OCI-LY7 (cell line): ENCODE measurements around the gene TPMT. TPM values are rescaled to one million over a fixed set of nuclear protein-coding genes. Genes with fewer than 3 reads are reported as not detected.

Source experiments
- BruUV-seq: library from RNA; stranded (reverse); fragments of 400-500 nt; replicated peaks from 2 replicates; lab custom pipeline; 2021; lab: Mats Ljungman, UMichigan
- CTCF ChIA-PET: fragments of 300-600 bp; sonication (Branson Sonifier 250); formaldehyde crosslinking; loops from one replicate; lab custom pipeline; 2022; ENCODE audit warnings: antibody characterized with exemption; ENCODE audit not compliant: unreplicated experiment; lab: Charles Lee
- POLR2A ChIA-PET: fragments of 300-600 bp; sonication (Branson Sonifier 250); formaldehyde crosslinking; loops from one replicate; lab custom pipeline; 2022; ENCODE audit warnings: antibody characterized with exemption; lab: Charles Lee
- DNase-seq: peaks from one replicate; pipeline ENCODE4 v3.0.0-alpha.2; 2015; ENCODE audit warnings: low spot score
- H2AFZ ChIP-seq: fragments of 200-600 bp; sonication (generic), shearing (Covaris generic); 2 replicates; pipeline ENCODE4 v1.6.1; 2014; ENCODE audit warnings: mild to moderate bottlenecking, antibody characterized with exemption, low read length, moderate library complexity
- H3K27ac ChIP-seq: fragments of 200-600 bp; sonication (generic); 2 replicates; pipeline ENCODE4 v1.5.1; 2014; ENCODE audit warnings: mixed run types, low read depth, mild to moderate bottlenecking, moderate library complexity, low read length, inconsistent platforms; ENCODE audit not compliant: poor library complexity, severe bottlenecking
- H3K36me3 ChIP-seq: fragments of 200-600 bp; sonication (generic); 2 replicates; pipeline ENCODE4 v1.6.1; 2014; ENCODE audit warnings: mild to moderate bottlenecking, antibody characterized with exemption, low read length, moderate library complexity, mixed read lengths; ENCODE audit not compliant: insufficient read depth
- H3K4me1 ChIP-seq: fragments of 200-600 bp; sonication (generic); 2 replicates; pipeline ENCODE4 v1.5.1; 2014; ENCODE audit warnings: mild to moderate bottlenecking, low read length; ENCODE audit not compliant: insufficient read depth, poor library complexity, severe bottlenecking
- H3K4me2 ChIP-seq: fragments of 200-600 bp; sonication (generic); 2 replicates; pipeline ENCODE4 v1.6.1; 2014; ENCODE audit warnings: mild to moderate bottlenecking, low read length
- H3K4me3 ChIP-seq: fragments of 200-600 bp; sonication (generic); 2 replicates; pipeline ENCODE4 v1.5.1; 2014; ENCODE audit warnings: mild to moderate bottlenecking, low read depth, low read length; ENCODE audit not compliant: poor library complexity, severe bottlenecking
- H3K79me2 ChIP-seq: fragments of 200-600 bp; sonication (generic); 2 replicates; pipeline ENCODE4 v1.6.1; 2016; ENCODE audit warnings: low read depth, mild to moderate bottlenecking, low read length, moderate library complexity, mixed read lengths; ENCODE audit not compliant: insufficient read depth
- H3K9me2 ChIP-seq: fragments of 200-600 bp; sonication (generic); 2 replicates; pipeline ENCODE4 v1.6.1; 2016; ENCODE audit warnings: mild to moderate bottlenecking, low read length, mixed read lengths; ENCODE audit not compliant: insufficient read depth
- H3K9me3 ChIP-seq: fragments of 200-600 bp; sonication (generic); 2 replicates; pipeline ENCODE4 v1.6.1; 2014; ENCODE audit warnings: mild to moderate bottlenecking, mixed run types, low read length, mixed read lengths
- H4K20me1 ChIP-seq: fragments of 200-600 bp; sonication (generic); 2 replicates; pipeline ENCODE4 v1.6.1; 2014; ENCODE audit warnings: mild to moderate bottlenecking, antibody characterized with exemption, low read length, moderate library complexity, mixed read lengths; ENCODE audit not compliant: insufficient read depth
- CTCF ChIP-seq: fragments of 200-600 bp; sonication (generic); conservative IDR thresholded peaks from 2 replicates; pipeline ENCODE4 v1.5.1; 2014; ENCODE audit warnings: mild to moderate bottlenecking, antibody characterized with exemption, low read length, moderate library complexity, mixed read lengths
- EZH2phosphoT487 ChIP-seq: fragments of 200-600 bp; sonication (generic); IDR thresholded peaks from 2 replicates; pipeline ENCODE4 v1.6.1; 2018; ENCODE audit warnings: low read depth, borderline replicate concordance, mild to moderate bottlenecking, mixed run types, antibody characterized with exemption, low read length, moderate library complexity, mixed read lengths
- intact Hi-C: fragments of 100-400 bp; cut with micrococcal nuclease; formaldehyde crosslinking; loops from one replicate; pipeline ENCODE4 v1.10.0; 2022; ENCODE audit not compliant: unreplicated experiment
- total RNA-seq, 2 experiments: library from RNA; depleted of rRNA in 1 of 2; stranded (reverse); fragments of >200 nt in 1 of 2; shearing (Covaris generic) in 1 of 2; gene quantifications; 2 replicates each; pipeline ENCODE4 v1.2.3, GENCODE V29; 2014 to 2022

The TPMT gene
- total RNA-seq, 2 experiments from 2014 or later: 6.0 to 8.4 TPM

GRCh38 chr6:18139935-18140621 lies 14.8 kb downstream of the TPMT start:
- Histone ChIP-seq H3K36me3 (peaks cover 42% of the 10 kb centered on the region), H3K79me2 (no peaks in the 10 kb centered on the region), H3K4me3 (no peak overlapping the region), H3K4me2 (no peak overlapping the region), H2AFZ (no peak overlapping the region), H3K9me3 (no peaks in the 10 kb centered on the region), H3K27ac (no peak overlapping the region), H3K9me2 (no peaks in the 10 kb centered on the region), H3K4me1 (no peaks in the 10 kb centered on the region), H4K20me1 (no peaks in the 10 kb centered on the region)
- ChIA-PET POLR2A (interaction anchor here (0.6 to 0.8 kb wide), 2 partner anchors 60 to 327 kb away, joined by 3 to 4 read pairs; no protein-coding TSS in a partner anchor), CTCF (no interaction called here)
- intact Hi-C loops: no loop called here
- no peak for TF ChIP-seq CTCF
- TF ChIP-seq EZH2phosphoT487: no peak
- no TSS peak for BruUV-seq
- DNase-seq: no peak

- TF ChIP-seq CTCF: no peak
- no peak for TF ChIP-seq EZH2phosphoT487
- Histone ChIP-seq H3K4me2 (no peak overlapping the region), H3K9me3 (no peaks in the 10 kb centered on the region), H3K27ac (no peak overlapping the region), H4K20me1 (no peaks in the 10 kb centered on the region), H3K4me1 (no peaks in the 10 kb centered on the region), H3K9me2 (no peaks in the 10 kb centered on the region), H3K4me3 (no peak overlapping the region), H2AFZ (no peak overlapping the region), H3K79me2 (no peaks in the 10 kb centered on the region), H3K36me3 (peaks cover 42% of the 10 kb centered on the region)
- no peak for DNase-seq
- BruUV-seq: no TSS peak
- ChIA-PET POLR2A (interaction anchor here (1.0 kb wide), 1 partner anchor 10 kb away, joined by 4 read pairs; no protein-coding TSS in a partner anchor), CTCF (no interaction called here)
- intact Hi-C loops: no loop called here
Measured at GRCh38 chr6:18138906-18139305, 16.0 kb downstream of the TPMT start.

GRCh38 chr6:18136260-18136659 lies 18.6 kb downstream of the TPMT start:
- H3K9me2 ChIP-seq: no peaks in the 10 kb centered on the region
- no peaks in the 10 kb centered on the region for H3K4me1 ChIP-seq
- POLR2A ChIA-PET: interaction anchor here (0.6 kb wide), 2 partner anchors 17 to 50 kb away, joined by 3 to 4 read pairs; no protein-coding TSS in a partner anchor
- TF ChIP-seq CTCF (no peak), EZH2phosphoT487 (no peak)
- H3K9me3 ChIP-seq: no peaks in the 10 kb centered on the region
- CTCF ChIA-PET: no interaction called here
- DNase-seq: no peak
- peaks cover 39% of the 10 kb centered on the region for H3K36me3 ChIP-seq
- H4K20me1 ChIP-seq: no peaks in the 10 kb centered on the region
- no peak overlapping the region for H3K4me2 ChIP-seq
- no peak overlapping the region for H2AFZ ChIP-seq
- intact Hi-C loops: no loop called here
- no peak overlapping the region for H3K4me3 ChIP-seq
- H3K79me2 ChIP-seq: no peaks in the 10 kb centered on the region
- no TSS peak for BruUV-seq
- no peak overlapping the region for H3K27ac ChIP-seq
